ENCODE results near the gene CTSL.
A peak's percentile ranks its signal among the peaks of the same experiment; 100 is the strongest.

Gene CTSL

DNA sequence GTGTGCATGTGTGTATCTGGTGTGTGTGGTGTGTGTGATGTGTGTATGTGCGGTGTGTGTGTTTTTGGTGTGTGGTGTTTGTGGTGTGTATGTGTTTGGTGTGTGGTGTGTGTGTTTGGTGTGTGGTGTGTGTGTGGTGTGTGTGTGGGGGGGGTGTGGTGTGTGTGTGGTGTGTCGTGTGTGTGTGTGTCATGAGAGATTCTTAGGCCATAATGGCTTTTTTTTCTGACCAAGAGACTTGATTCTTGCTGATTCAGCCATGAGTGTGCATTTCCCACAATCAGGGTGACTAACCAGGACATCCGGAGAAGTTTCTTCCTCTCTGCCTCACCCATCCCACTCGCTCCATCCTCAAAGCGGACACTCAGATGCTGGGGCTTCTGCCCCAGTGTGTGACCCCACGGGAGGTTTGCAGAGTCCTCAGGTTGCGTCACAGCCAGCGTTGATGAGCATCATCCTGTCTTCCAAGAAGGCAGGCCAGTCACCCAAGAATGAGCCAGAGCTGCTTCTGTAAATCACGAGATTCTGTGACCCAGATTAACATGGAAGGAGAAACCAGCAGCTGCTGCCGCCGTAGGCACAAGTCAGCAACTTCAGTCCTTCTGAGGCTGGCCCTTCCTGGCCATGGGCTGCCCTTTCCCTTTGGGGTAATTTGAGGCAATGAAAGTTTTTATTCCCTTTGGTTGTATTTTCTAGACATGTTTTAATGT is 12.5 kb upstream of the CTSL start (continued):
- TF ChIP-seq, protein P1, sequence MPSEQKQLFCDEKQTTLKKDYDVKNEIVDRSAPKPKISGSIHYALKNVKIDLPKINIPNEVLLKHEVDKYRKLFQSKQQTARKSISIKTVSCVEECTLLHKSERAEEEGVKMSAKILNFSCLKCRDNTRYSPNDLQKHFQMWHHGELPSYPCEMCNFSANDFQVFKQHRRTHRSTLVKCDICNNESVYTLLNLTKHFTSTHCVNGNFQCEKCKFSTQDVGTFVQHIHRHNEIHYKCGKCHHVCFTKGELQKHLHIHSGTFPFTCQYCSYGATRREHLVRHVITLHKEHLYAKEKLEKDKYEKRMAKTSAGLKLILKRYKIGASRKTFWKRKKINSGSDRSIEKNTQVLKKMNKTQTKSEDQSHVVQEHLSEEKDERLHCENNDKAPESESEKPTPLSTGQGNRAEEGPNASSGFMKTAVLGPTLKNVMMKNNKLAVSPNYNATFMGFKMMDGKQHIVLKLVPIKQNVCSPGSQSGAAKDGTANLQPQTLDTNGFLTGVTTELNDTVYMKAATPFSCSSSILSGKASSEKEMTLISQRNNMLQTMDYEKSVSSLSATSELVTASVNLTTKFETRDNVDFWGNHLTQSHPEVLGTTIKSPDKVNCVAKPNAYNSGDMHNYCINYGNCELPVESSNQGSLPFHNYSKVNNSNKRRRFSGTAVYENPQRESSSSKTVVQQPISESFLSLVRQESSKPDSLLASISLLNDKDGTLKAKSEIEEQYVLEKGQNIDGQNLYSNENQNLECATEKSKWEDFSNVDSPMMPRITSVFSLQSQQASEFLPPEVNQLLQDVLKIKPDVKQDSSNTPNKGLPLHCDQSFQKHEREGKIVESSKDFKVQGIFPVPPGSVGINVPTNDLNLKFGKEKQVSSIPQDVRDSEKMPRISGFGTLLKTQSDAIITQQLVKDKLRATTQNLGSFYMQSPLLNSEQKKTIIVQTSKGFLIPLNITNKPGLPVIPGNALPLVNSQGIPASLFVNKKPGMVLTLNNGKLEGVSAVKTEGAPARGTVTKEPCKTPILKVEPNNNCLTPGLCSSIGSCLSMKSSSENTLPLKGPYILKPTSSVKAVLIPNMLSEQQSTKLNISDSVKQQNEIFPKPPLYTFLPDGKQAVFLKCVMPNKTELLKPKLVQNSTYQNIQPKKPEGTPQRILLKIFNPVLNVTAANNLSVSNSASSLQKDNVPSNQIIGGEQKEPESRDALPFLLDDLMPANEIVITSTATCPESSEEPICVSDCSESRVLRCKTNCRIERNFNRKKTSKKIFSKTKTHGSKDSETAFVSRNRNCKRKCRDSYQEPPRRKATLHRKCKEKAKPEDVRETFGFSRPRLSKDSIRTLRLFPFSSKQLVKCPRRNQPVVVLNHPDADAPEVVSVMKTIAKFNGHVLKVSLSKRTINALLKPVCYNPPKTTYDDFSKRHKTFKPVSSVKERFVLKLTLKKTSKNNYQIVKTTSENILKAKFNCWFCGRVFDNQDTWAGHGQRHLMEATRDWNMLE (tag by site-specific recombination; conservative IDR thresholded peaks at IDR 0.05; ENCODE audit: low read depth), result no peak
- no peak for TF ChIP-seq REPIN1 (tag by site-specific recombination; IDR thresholded peaks at IDR 0.05; ENCODE audit: low read depth)
- TF ChIP-seq ZEB2 (tag by site-specific recombination; IDR thresholded peaks at IDR 0.05), result no peak
- no peak for TF ChIP-seq ZNF214 (tag by site-specific recombination; IDR thresholded peaks at IDR 0.05; ENCODE audit: borderline replicate concordance)
- no peak for TF ChIP-seq ZNF175 (tag by site-specific recombination; IDR thresholded peaks at IDR 0.05)
- 0 out of 2 replicates have a peak, but pooled peaks have one; percentile 30 for TF ChIP-seq ZNF600 (tag by site-specific recombination; IDR thresholded peaks at IDR 0.05)
- TF ChIP-seq, protein P2, sequence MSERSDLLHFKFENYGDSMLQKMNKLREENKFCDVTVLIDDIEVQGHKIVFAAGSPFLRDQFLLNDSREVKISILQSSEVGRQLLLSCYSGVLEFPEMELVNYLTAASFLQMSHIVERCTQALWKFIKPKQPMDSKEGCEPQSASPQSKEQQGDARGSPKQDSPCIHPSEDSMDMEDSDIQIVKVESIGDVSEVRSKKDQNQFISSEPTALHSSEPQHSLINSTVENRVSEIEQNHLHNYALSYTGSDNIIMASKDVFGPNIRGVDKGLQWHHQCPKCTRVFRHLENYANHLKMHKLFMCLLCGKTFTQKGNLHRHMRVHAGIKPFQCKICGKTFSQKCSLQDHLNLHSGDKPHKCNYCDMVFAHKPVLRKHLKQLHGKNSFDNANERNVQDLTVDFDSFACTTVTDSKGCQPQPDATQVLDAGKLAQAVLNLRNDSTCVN (tag by site-specific recombination; optimal IDR thresholded peaks at IDR 0.05), result no peak
- peak; percentile 29; the same call in 1 of the 2 replicates for TF ChIP-seq ZNF133 (tag by site-specific recombination; IDR thresholded peaks at IDR 0.05)
- TF ChIP-seq ZNF529 (tag by site-specific recombination; IDR thresholded peaks at IDR 0.05; ENCODE audit: insufficient replicate concordance), result no peak
- no peak for TF ChIP-seq ZNF596 (tag by site-specific recombination; IDR thresholded peaks at IDR 0.05)
- TF ChIP-seq, protein P3, sequence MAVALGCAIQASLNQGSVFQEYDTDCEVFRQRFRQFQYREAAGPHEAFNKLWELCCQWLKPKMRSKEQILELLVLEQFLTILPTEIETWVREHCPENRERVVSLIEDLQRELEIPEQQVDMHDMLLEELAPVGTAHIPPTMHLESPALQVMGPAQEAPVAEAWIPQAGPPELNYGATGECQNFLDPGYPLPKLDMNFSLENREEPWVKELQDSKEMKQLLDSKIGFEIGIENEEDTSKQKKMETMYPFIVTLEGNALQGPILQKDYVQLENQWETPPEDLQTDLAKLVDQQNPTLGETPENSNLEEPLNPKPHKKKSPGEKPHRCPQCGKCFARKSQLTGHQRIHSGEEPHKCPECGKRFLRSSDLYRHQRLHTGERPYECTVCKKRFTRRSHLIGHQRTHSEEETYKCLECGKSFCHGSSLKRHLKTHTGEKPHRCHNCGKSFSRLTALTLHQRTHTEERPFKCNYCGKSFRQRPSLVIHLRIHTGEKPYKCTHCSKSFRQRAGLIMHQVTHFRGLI (tag by site-specific recombination; IDR thresholded peaks at IDR 0.05), result no peak
- 0 out of 2 replicates have a peak, but pooled peaks have one; percentile 15 for TF ChIP-seq OSR2 (tag by site-specific recombination; IDR thresholded peaks at IDR 0.05)
- TF ChIP-seq, protein P4, sequence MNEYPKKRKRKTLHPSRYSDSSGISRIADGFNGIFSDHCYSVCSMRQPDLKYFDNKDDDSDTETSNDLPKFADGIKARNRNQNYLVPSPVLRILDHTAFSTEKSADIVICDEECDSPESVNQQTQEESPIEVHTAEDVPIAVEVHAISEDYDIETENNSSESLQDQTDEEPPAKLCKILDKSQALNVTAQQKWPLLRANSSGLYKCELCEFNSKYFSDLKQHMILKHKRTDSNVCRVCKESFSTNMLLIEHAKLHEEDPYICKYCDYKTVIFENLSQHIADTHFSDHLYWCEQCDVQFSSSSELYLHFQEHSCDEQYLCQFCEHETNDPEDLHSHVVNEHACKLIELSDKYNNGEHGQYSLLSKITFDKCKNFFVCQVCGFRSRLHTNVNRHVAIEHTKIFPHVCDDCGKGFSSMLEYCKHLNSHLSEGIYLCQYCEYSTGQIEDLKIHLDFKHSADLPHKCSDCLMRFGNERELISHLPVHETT (tag by site-specific recombination; IDR thresholded peaks at IDR 0.05), result peak; percentile 67; the same call in 1 of the 2 replicates
- TF ChIP-seq BCL11A (tag by site-specific recombination; IDR thresholded peaks at IDR 0.05; ENCODE audit: low read depth), result no peak
- TF ChIP-seq SALL2 (tag by site-specific recombination; IDR thresholded peaks at IDR 0.05; ENCODE audit: borderline replicate concordance), result 0 out of 2 replicates have a peak, but pooled peaks have one; percentile 29
- TF ChIP-seq ZIC2 (tag by site-specific recombination; IDR thresholded peaks at IDR 0.05), result no peak
- 0 out of 2 replicates have a peak, but pooled peaks have one; percentile 6 for TF ChIP-seq ZFHX2 (tag by site-specific recombination; conservative IDR thresholded peaks at IDR 0.05)
- TF ChIP-seq, protein P5, sequence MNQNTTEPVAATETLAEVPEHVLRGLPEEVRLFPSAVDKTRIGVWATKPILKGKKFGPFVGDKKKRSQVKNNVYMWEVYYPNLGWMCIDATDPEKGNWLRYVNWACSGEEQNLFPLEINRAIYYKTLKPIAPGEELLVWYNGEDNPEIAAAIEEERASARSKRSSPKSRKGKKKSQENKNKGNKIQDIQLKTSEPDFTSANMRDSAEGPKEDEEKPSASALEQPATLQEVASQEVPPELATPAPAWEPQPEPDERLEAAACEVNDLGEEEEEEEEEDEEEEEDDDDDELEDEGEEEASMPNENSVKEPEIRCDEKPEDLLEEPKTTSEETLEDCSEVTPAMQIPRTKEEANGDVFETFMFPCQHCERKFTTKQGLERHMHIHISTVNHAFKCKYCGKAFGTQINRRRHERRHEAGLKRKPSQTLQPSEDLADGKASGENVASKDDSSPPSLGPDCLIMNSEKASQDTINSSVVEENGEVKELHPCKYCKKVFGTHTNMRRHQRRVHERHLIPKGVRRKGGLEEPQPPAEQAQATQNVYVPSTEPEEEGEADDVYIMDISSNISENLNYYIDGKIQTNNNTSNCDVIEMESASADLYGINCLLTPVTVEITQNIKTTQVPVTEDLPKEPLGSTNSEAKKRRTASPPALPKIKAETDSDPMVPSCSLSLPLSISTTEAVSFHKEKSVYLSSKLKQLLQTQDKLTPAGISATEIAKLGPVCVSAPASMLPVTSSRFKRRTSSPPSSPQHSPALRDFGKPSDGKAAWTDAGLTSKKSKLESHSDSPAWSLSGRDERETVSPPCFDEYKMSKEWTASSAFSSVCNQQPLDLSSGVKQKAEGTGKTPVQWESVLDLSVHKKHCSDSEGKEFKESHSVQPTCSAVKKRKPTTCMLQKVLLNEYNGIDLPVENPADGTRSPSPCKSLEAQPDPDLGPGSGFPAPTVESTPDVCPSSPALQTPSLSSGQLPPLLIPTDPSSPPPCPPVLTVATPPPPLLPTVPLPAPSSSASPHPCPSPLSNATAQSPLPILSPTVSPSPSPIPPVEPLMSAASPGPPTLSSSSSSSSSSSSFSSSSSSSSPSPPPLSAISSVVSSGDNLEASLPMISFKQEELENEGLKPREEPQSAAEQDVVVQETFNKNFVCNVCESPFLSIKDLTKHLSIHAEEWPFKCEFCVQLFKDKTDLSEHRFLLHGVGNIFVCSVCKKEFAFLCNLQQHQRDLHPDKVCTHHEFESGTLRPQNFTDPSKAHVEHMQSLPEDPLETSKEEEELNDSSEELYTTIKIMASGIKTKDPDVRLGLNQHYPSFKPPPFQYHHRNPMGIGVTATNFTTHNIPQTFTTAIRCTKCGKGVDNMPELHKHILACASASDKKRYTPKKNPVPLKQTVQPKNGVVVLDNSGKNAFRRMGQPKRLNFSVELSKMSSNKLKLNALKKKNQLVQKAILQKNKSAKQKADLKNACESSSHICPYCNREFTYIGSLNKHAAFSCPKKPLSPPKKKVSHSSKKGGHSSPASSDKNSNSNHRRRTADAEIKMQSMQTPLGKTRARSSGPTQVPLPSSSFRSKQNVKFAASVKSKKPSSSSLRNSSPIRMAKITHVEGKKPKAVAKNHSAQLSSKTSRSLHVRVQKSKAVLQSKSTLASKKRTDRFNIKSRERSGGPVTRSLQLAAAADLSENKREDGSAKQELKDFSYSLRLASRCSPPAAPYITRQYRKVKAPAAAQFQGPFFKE (tag by site-specific recombination; IDR thresholded peaks at IDR 0.05; ENCODE audit: borderline replicate concordance), result no peak
- TF ChIP-seq ZBTB1 (tag by site-specific recombination; IDR thresholded peaks at IDR 0.05), result no peak
- no peak for TF ChIP-seq ZNF561 (tag by site-specific recombination; IDR thresholded peaks at IDR 0.05; ENCODE audit: borderline replicate concordance)
- TF ChIP-seq ZNF791 (tag by site-specific recombination; IDR thresholded peaks at IDR 0.05), result no peak
- TF ChIP-seq ZNF19 (tag by site-specific recombination; IDR thresholded peaks at IDR 0.05; ENCODE audit: low read depth), result no peak
- peak; percentile 64; the same call in 1 of the 2 replicates for TF ChIP-seq ZNF239 (tag by site-specific recombination; IDR thresholded peaks at IDR 0.05)
- peak; percentile 57; the same call in 1 of the 2 replicates for TF ChIP-seq ZSCAN23 (tag by site-specific recombination; IDR thresholded peaks at IDR 0.05)
